ENCODE data around the gene OARD1. TPM values are rescaled to one million over a fixed set of nuclear protein-coding genes. Genes with fewer than 3 reads are reported as not detected.

OARD1 gene
- total RNA-seq, 1 donor from 2014 or later = 10.6 TPM

GRCh38 chr6:41063884-41064285 is 8.3 kb downstream of the OARD1 start:
- FAIRE-seq = no peak
- Histone ChIP-seq H3K9ac (ENCODE audit: low read length) (no peak overlapping the region), H3K79me2 (ENCODE audit: insufficient read depth, low read length) (no peaks in the 10 kb centered on the region), H3K9me3 (ENCODE audit: insufficient read depth, low read depth, low read length) (no peaks in the 10 kb centered on the region), H4K20me1 (ENCODE audit: insufficient read depth, low read length) (no peaks in the 10 kb centered on the region), H3K4me1 (ENCODE audit: insufficient read depth, low read length) (no peaks in the 10 kb centered on the region), H3K4me3 (ENCODE audit: insufficient read depth, low read depth, low read length) (no peak overlapping the region), H3K4me2 (ENCODE audit: low read length) (no peak overlapping the region), H3K27ac (ENCODE audit: low read depth, low read length) (no peak overlapping the region), H3K36me3 (ENCODE audit: insufficient read depth, low read length) (peaks cover 4% of the 10 kb centered on the region), H2AFZ (ENCODE audit: low read depth, low read length) (no peak overlapping the region), H3K27me3 (ENCODE audit: insufficient read depth, low read length) (no peaks in the 10 kb centered on the region)
- no peaks in the 10 kb centered on the region for H3K36me3 Mint-ChIP-seq (ENCODE audit: low read depth, unreplicated experiment)
- DNase-seq (ENCODE audit: low read depth) = no peak
- H3K4me3 Mint-ChIP-seq (ENCODE audit: unreplicated experiment) = no peak overlapping the region
- H3K9me3 Mint-ChIP-seq (ENCODE audit: unreplicated experiment) = no peaks in the 10 kb centered on the region
- peaks cover 15% of the 10 kb centered on the region for H3K4me1 Mint-ChIP-seq (ENCODE audit: low read depth, unreplicated experiment)
- no peaks in the 10 kb centered on the region for H3K27me3 Mint-ChIP-seq (ENCODE audit: low read depth, unreplicated experiment)
- no peak for TF ChIP-seq EZH2 (IDR thresholded peaks at IDR 0.05; ENCODE audit: insufficient read depth, low read length)
- TF ChIP-seq CTCF (IDR thresholded peaks at IDR 0.05; ENCODE audit: insufficient read depth, low read depth, low read length) = no peak
- no peak overlapping the region for H3K27ac Mint-ChIP-seq (ENCODE audit: unreplicated experiment)

- Histone ChIP-seq H3K27me3 (ENCODE audit: insufficient read depth, low read length) (no peaks in the 10 kb centered on the region), H3K4me2 (ENCODE audit: low read length) (no peak overlapping the region), H3K36me3 (ENCODE audit: insufficient read depth, low read length) (no peaks in the 10 kb centered on the region), H3K9ac (ENCODE audit: low read length) (no peak overlapping the region), H2AFZ (ENCODE audit: low read depth, low read length) (no peak overlapping the region), H3K27ac (ENCODE audit: low read depth, low read length) (no peak overlapping the region), H3K4me3 (ENCODE audit: insufficient read depth, low read depth, low read length) (no peak overlapping the region), H3K4me1 (ENCODE audit: insufficient read depth, low read length) (no peaks in the 10 kb centered on the region), H3K79me2 (ENCODE audit: insufficient read depth, low read length) (no peaks in the 10 kb centered on the region), H4K20me1 (ENCODE audit: insufficient read depth, low read length) (no peaks in the 10 kb centered on the region), H3K9me3 (ENCODE audit: insufficient read depth, low read depth, low read length) (no peaks in the 10 kb centered on the region)
- FAIRE-seq (no peak), DNase-seq (ENCODE audit: low read depth) (no peak)
- no peaks in the 10 kb centered on the region for H3K27me3 Mint-ChIP-seq (ENCODE audit: low read depth, unreplicated experiment)
- TF ChIP-seq CTCF (IDR thresholded peaks at IDR 0.05; ENCODE audit: insufficient read depth, low read depth, low read length) (no peak), EZH2 (IDR thresholded peaks at IDR 0.05; ENCODE audit: insufficient read depth, low read length) (no peak)
- H3K4me1 Mint-ChIP-seq (ENCODE audit: low read depth, unreplicated experiment) = peaks cover 17% of the 10 kb centered on the region
- H3K9me3 Mint-ChIP-seq (ENCODE audit: unreplicated experiment) = no peaks in the 10 kb centered on the region
- no peaks in the 10 kb centered on the region for H3K36me3 Mint-ChIP-seq (ENCODE audit: low read depth, unreplicated experiment)
- H3K4me3 Mint-ChIP-seq (ENCODE audit: unreplicated experiment) = no peak overlapping the region
- no peak overlapping the region for H3K27ac Mint-ChIP-seq (ENCODE audit: unreplicated experiment)
Observed at GRCh38 chr6:41062056-41062455, 10.1 kb downstream of the OARD1 start.

GRCh38 chr6:41061196-41061726 is 10.9 kb downstream of the OARD1 start:
- no peak for FAIRE-seq

More at GRCh38 chr6:41061196-41061726, 10.9 kb downstream of the OARD1 start:
- Mint-ChIP-seq H3K27me3 (ENCODE audit: low read depth, unreplicated experiment) (peaks cover 3% of the 10 kb centered on the region), H3K4me3 (ENCODE audit: unreplicated experiment) (no peak overlapping the region), H3K9me3 (ENCODE audit: unreplicated experiment) (no peaks in the 10 kb centered on the region), H3K4me1 (ENCODE audit: low read depth, unreplicated experiment) (peaks cover 17% of the 10 kb centered on the region), H3K36me3 (ENCODE audit: low read depth, unreplicated experiment) (no peaks in the 10 kb centered on the region), H3K27ac (ENCODE audit: unreplicated experiment) (no peak overlapping the region)
- Histone ChIP-seq H3K27me3 (ENCODE audit: insufficient read depth, low read length) (no peaks in the 10 kb centered on the region), H3K27ac (ENCODE audit: low read depth, low read length) (no peak overlapping the region), H2AFZ (ENCODE audit: low read depth, low read length) (no peak overlapping the region), H3K79me2 (ENCODE audit: insufficient read depth, low read length) (no peaks in the 10 kb centered on the region), H4K20me1 (ENCODE audit: insufficient read depth, low read length) (no peaks in the 10 kb centered on the region), H3K4me3 (ENCODE audit: insufficient read depth, low read depth, low read length) (no peak overlapping the region), H3K36me3 (ENCODE audit: insufficient read depth, low read length) (no peaks in the 10 kb centered on the region), H3K9me3 (ENCODE audit: insufficient read depth, low read depth, low read length) (no peaks in the 10 kb centered on the region), H3K9ac (ENCODE audit: low read length) (no peak overlapping the region), H3K4me1 (ENCODE audit: insufficient read depth, low read length) (no peaks in the 10 kb centered on the region), H3K4me2 (ENCODE audit: low read length) (no peak overlapping the region)
- TF ChIP-seq EZH2 (IDR thresholded peaks at IDR 0.05; ENCODE audit: insufficient read depth, low read length) = no peak
- TF ChIP-seq CTCF (IDR thresholded peaks at IDR 0.05; ENCODE audit: insufficient read depth, low read depth, low read length) = no peak
- no peak for DNase-seq (ENCODE audit: low read depth)
